H54 (cell line): Measurements from ENCODE around the gene TTC3.
A peak's percentile ranks its signal among the peaks of the same experiment; 100 is the strongest.
"Not testable (repeated sequence)": the region's sequence is repeated elsewhere in the genome, so short reads cannot be mapped to it uniquely, and the experiment has no call there.

Experiments used
- DNase-seq: peaks from one replicate; pipeline ENCODE4 v3.0.0; 2011; ENCODE audit warnings: low spot score, mixed read lengths; ENCODE audit not compliant: insufficient read length
- FAIRE-seq: peaks from 3 replicates; lab custom pipeline; 2011; peaks lifted over from hg19 to GRCh38; lab: Jason Lieb, UNC
- POLR2A ChIP-seq: IDR thresholded peaks from 2 replicates; pipeline ENCODE4 v1.6.1; 2011; ENCODE audit warnings: low read depth, mild to moderate bottlenecking, low read length

The TTC3 gene

DNA sequence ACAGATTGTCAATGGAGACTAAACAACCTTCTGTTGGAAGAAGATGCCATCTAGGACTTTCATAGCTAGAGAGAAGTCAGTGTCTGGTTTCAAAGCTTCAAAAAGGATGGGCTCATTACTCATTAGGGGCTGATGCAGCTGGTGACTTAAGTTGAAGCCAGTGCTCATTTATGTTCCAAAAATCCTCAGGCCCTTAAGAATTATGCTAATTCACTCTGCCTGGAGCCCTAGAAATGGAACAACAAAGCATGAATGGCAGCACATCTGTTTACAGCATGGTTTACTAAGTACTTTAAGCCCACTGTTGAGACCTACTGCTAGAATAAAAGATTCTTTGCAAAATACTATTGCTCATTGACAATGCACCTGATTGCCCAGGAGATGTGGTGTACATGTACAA lies 63.7 kb downstream of the TTC3 start:
- no peak for FAIRE-seq

DNA sequence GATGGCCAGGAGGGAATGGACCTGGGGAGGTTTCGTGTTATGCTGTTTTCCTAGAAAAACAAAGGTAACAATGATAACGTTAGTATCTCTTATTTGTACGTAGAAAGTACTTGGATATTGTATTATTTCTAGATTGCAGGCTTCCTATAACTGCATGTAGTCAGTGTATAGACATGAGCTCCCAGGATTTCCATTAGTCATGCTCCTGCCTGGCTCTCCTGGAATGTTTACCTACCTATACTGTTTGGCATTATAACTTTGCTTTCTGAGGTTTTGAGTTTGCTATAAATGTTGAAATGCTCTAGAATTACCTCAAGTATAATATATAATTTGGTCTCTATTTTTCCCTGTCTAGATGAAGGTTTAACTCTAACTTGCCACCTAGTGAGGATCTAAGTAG lies 66.1 kb downstream of the TTC3 start:
- FAIRE-seq (no peak), DNase-seq (no peak)
- no peak for TF ChIP-seq POLR2A

More for the DNA sequence above, 63.7 kb downstream of the TTC3 start:
- no peak for TF ChIP-seq POLR2A
- no peak for DNase-seq

DNA sequence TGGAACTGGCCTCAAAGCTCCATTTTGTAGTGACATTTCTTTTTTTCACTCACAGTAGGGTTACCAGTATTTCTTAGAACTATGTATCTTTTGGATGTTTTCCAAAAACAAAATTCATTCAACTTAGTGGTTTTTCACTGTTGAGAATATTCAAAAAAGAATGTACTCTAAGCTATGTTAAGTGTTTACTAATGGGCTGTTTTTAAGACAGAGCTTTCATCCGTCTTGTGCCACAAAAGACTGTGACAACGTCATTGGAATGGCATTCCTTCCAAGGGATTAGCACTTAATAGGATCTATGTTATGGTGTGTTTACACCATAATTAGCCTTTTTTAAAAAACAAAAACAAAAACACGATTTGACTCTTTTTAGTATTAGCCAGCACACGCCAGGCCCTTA lies 66.8 kb downstream of the TTC3 start:
- DNase-seq (no peak), FAIRE-seq (peak; percentile 6)
- no peak for TF ChIP-seq POLR2A

DNA sequence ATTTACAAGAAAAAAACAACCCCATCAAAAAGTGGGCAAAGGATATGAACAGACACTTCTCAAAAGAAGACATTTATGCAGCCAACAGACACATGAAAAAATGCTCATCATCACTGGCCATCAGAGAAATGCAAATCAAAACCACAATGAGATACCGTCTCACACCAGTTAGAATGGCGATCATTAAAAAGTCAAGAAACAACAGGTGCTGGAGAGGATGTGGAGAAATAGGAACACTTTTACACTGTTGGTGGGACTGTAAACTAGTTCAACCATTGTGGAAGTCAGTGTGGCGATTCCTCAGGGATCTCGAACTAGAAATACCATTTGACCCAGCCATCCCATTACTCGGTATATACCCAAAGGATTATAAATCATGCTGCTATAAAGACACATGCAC lies 70.3 kb downstream of the TTC3 start:
- not testable (repeated sequence) for DNase-seq, FAIRE-seq

DNA sequence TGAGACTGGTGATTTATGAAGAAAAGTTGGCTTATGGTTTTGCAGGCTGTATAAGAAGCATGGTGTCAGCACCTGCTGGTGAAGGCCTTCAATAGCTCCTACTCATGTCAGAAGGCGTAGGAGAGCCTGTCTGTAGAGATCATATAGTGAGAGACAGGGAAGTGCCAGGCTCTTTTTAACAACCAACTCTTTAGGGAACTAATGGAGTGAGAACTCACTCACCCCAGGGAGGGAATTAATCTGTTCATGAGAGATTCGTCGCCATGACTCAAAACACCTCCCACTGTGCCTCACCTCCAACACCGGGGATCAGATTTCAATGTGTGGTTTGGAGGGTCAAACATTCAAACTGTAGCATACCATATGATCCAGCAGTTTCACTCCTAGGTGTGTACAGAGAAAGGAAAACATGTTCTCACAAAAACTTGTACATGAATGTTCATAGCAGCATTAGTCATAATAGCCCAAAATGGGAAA lies 72.6 kb downstream of the TTC3 start:
- FAIRE-seq (peak; percentile 86), DNase-seq (peak; percentile 10)
- no peak for TF ChIP-seq POLR2A

DNA sequence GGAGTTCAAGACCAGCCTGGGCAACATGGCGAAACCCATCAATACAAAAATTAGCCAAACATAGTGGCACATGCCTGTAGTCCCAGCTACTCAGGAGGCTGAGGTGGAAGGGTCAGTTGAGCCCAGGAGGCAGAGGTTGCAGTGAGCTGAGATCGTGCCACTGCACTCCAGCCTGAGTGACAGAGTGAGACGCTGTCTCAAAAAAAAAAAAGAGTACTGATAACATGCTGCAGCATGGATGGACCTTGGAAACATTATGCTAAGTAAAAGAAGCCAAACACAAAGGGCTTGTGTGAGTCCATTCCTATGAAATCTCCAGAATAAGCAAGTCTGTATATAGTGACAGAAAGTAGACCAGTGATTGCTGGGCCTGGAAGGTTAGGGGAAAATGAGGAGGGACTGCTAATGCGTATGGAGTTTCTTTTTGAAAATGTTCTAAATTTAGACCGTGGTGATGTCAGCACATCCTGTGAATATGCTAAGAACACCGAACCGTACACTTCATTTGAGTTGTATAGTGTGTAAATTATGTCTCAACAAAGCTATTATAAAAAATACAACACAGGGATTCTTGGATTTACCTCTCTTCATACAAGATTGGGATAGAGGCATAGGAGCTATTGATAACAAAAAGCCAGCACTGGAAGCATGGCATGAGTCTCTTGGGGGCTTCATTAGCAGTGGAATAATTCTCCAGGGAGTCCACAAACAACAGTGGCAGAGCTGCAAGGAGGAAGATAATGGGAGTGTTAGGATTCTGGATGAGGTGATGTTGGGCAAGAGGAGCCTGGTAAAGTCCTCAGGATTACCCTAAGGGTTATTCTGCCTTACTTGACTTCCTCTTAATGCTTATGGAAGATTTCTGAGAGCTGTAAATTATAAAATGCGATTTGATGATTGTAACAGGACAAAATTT lies 73.5 kb downstream of the TTC3 start:
- no peak for TF ChIP-seq POLR2A
- FAIRE-seq (no peak), DNase-seq (no peak)

DNA sequence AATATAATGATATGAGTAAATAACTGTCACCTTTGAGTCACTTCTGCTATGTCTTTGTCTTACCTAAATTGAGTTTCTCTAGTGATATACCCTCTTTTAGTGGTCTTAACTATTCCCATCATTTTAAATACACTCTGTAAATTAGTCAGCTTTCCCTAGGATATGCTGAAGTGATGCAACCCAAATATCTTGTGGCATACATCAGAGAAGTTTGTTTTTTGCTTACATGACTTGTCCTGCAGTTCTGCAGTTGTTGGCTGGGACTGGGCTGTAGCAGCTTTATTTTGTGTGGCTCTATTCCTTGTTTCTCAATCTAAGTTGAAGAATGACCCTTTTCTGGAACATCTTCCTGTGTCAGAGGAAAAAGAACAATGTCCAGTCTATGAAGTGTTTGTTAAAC lies 76.4 kb downstream of the TTC3 start:
- DNase-seq (no peak), FAIRE-seq (no peak)
- TF ChIP-seq POLR2A = no peak

DNA sequence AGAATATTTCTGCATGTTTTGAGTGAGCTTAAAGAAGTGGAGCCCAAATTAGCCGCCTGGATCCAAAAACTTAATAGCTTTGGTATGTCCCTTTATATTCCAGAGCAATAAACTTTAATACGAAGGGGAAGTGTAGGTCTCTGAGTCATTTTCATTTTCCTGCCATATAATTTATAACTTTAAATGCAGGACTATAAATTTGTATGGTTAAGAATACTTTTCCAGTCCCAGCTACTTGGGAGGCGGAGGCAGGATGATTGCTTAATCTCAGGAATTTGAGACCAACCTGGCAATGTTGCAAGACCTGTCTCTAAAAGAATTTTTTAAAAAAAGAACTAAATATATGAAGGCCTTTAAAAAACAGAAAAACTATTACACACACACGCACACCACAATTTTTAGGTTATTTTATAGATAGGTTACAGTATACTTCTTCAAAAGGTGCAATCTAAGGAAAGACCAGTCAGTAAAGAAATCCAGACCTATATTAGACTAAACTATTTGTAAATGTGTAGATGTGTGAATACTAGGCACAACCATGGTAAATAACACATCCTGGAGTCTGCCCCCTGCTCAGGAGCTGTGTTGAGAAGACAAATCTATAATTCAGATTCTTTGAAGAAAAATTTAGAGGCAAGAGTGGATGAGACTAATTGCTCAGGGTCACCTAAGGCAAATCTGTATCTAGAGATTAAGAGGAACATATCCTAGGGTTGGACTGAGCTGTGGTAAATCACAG lies 80.3 kb downstream of the TTC3 start:
- FAIRE-seq (no peak), DNase-seq (no peak)
- TF ChIP-seq POLR2A = no peak

DNA sequence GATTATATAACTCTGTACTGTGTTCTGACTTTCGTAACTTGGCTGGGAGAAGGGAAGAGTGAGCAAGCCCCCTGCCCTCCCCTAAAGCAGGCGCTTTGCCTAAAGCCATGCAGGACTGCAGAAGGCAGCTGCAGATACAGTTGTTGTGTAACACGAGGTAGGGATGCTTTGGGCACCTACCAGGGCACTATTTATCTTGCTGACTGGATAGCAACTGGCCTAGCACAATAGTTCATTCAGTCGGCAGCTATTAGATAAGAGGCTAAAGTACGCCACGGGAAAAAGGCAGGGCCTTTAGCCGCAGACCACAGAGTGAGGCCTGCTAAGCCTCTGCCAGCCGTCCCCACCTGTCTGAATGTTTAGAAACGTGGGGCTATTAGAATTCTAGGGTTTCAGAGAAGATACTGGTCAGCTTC lies 80.9 kb downstream of the TTC3 start:
- no peak for TF ChIP-seq POLR2A
- no peak for FAIRE-seq

DNA sequence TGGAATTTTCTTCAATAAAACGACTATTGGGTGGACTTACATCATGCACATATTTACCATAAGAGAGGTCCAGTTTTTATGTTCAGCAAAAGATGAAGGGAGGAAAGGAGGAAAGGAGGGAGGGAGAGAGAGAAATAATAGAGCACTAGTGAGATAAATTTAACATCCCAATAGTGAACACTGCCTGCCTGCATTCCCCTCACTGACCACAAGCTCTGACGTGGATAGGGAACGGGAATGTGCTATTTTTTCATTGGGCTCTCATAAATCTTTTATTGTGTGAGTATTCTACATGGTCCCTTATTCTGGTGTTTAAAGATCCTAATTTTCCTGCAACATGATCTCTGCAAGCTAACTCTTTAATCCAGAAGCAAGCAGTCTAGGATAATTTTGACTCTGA lies 82.1 kb downstream of the TTC3 start:
- no peak for FAIRE-seq
- DNase-seq = no peak
- TF ChIP-seq POLR2A = no peak

More for the DNA sequence above, 80.9 kb downstream of the TTC3 start:
- DNase-seq = no peak

DNA sequence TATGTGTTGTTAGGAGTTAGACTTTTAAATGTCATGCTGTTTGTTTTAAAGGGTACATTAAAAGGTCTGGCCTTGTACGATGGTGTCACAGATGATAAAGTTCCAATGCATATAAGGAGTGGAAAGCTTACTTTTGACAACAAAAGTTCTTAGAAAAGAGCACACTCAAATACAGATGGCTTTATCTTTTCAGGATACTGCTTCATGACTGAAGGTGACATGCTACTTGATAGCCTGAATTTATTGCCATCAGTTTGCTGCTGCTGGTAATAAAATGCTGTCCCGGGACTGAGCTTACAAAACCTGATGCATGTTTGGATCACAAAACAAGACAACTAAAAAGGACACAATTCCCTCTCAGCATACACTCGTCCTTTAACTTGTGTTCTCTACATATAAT lies 84.9 kb downstream of the TTC3 start:
- DNase-seq (no peak), FAIRE-seq (no peak)
- TF ChIP-seq POLR2A = no peak

DNA sequence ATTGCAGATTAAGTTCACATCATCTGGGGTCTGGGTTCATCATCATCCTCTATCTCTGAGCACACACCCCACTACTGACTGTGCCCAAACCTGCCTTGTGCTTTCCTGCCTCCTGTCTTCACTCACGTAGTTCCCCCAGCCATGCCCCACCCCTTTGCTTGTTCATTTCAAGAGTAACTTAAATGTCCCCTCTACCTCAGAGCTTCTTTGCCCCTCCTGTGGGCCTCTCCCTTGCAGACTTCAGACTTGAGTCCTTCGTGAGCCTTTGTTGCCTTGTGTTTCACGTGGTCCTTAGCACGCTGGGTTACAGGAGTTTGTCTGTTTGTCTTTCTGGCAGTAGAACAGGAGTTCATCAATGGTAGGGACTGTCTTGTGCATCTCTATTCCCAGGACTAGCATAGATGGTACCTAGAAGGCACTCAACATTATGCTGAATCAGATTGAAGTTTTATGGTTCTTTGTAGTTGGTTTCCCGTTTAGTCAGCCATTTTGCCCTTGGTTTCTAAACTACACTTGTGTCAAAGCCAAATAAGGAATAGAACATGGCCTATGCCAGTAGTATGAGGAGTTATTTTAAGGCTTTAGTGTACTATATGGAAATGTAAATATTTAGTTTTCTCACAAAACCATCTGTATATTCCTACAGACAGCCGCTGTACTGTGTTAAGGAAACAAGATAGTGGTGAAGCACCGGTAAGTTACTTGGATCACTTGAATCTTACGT lies 86.2 kb downstream of the TTC3 start:
- FAIRE-seq = no peak
- TF ChIP-seq POLR2A = no peak
- DNase-seq = no peak

DNA sequence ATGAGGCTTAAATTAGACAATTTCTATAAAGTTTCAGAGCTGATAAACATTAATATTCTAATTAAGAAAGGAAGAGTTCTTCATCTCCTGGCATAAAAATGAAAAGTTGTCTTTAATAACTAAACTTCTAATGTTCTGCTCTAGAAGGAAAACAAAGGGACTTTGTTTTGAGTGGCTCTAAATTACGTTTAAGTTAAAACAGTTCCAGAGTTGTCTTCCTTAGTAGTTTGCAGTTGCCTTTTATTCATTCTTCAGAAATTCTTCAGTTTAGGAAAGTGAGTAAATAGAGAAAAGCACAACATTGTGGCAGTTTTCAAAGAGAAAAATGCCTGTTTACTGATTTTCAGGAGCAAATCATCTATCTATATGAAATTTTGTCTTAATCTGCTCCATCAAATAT lies 86.9 kb downstream of the TTC3 start:
- no peak for TF ChIP-seq POLR2A
- no peak for DNase-seq
- FAIRE-seq = no peak

DNA sequence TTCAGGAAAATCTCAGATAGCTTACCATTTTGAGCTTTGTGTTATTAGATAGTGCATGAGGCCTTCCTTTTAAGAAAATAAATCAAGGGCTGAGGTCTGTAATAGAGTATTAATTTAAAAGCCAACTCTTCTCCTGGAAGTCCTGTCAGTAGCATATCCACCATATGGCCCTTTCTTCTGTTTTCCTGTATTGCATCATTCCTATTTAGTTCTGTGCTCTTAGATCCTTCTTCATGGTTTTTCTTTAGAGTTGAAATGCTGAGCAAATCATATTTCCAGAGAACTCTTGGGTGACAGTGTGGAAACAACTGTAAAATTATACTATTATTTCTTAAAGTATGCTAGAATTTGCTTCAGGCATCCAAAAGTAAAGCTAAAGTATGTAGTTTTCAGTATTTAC lies 91.7 kb downstream of the TTC3 start:
- DNase-seq (no peak), FAIRE-seq (no peak)
- TF ChIP-seq POLR2A = no peak
